Right forelimb (tissue), 1 donor: ENCODE data around the gene ZMYND10.

Experiments
- DNase-seq: peaks from one replicate; pipeline ENCODE4 v3.0.0-alpha.2; 2018

The ZMYND10 gene

DNA sequence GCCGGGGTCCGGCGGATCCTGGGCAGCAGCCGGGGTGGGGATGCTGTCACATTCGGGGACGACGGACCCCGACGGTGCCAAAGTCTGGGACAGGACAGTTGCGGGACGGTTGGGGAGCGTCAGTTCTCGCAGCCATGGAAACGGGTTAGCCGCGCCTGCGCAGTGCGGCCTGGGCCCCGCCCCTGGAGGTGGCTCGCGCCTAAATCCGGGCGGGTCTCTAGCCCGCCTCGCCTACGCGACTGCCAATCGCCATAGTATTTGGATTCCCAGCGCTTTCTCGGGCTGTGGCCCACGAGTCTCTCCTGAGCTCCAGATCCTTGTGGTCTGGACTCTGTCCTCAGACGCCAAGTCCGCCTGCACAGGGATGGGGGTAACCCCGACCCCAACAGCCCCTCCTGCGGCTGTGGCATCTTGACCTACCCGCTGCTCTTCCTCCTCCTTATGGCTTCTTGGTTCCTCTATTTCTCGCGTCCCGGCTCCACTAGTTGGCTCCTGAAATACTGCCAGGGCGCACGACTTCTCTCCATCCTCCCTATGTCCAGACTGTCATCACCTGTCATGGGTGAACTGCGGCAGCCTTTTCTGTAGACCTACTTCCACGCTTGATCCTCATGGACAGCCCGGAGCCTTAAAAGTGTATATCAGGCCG lies at the start of gene ZMYND10:
TSS of gene ZMYND10 (minus strand) at position 147 of the 649 bp plus-strand sequence. CDS start 153 bp downstream, outside the sequence.
- DNase-seq: peak; percentile 76

DNA sequence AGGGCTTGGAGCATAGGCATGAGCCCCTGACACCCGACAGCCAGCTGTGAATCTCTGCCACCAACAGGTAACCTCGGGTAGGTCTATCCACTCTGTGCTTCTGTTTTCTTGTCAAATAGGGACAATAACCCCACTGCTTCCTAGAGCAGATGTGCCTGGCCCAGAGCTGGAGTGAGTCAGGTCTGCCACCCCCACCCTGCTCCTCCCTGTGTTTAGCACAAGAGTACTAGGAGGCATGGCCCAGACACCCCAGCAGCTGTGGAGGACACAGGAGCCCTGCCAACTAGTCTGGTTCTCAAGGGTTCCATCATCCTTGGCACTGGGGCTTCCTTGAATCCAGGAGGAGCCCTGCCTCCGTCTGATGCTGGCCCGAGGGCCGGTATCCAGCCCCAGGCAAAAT lies 47.5 kb upstream of the ZMYND10 start:
- no peak for DNase-seq

DNA sequence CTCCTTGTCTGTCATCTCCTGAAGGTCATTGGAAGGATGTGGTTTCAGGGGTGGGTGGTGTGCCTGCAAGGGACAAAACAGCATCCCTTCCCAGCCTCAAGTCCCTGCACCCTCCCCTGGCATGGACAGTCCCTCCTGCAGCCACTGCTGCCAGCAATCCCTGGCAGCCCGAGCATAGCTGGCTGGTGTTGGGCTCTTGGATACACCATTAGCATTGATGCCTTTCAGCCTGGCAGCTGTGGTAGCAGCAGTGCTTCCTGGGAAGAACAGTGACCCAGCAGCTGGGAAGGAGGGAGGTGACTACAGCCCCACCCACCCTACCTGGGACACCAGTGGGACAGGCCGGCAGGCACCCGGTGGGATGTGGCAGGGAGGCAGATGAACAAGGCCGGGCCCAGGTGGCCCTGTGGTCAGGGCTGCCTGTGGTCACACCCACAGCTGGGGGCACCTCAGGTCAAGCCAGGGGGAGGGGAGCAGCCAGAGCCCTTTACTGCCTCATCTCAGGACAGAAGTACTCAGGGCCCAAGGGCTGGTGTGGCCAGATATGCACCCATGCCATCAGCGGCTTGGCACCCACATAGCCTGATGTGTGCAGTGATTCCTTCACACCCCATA lies 46.7 kb upstream of the ZMYND10 start:
- no peak for DNase-seq

DNA sequence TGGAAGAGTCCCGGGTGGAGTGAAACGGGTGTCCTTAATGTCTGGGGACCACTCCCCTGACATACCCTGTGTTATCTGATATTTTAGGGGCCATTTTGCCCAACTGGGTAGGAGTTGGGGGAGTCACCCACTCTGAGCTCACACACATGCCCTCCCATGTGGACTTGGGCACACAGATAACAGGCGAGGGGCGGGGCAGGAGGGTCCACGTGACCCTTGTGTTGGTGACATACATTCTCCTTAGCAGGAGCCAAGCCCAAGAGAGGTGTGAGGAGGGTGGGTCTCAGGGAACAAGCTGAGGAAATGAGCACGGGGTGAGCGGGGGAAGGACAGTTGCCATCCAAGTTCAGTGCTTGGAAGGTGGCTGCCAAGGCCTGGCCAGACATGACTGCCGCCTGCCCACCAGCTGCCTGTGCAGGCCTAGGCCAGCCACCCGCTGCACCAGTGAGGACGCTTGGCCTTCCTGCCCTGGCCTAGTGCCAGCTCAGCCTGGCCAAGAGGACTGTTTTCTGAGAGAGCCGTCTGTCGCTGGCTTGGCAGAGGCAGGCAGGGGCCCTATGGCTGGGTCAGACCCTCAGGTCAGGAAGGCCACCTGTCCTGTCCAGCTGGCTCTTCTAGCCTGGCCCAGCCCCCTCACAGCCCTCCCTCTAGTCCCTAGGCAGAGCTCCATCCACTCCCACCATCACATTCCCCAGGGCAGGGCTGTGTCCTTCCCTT lies 45.1 kb upstream of the ZMYND10 start:
- DNase-seq: peak; percentile 69

DNA sequence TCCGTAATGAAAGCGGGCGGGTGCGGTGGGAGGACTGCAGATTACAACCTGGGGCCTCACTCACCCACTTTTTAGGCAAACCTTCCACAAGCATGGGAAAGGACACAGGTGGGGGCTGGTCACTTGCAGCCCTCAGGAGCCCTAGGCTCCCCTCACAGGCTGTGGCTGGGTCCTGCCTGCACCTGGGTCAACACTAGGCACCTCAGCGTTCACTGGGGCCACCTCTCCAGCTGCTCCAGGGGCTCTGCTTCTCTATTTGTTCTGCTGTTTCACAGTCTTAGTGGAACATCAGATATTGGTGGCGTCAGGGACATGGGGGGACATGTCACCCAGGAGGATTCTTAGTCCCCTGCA lies 43.9 kb upstream of the ZMYND10 start:
- DNase-seq: no peak

DNA sequence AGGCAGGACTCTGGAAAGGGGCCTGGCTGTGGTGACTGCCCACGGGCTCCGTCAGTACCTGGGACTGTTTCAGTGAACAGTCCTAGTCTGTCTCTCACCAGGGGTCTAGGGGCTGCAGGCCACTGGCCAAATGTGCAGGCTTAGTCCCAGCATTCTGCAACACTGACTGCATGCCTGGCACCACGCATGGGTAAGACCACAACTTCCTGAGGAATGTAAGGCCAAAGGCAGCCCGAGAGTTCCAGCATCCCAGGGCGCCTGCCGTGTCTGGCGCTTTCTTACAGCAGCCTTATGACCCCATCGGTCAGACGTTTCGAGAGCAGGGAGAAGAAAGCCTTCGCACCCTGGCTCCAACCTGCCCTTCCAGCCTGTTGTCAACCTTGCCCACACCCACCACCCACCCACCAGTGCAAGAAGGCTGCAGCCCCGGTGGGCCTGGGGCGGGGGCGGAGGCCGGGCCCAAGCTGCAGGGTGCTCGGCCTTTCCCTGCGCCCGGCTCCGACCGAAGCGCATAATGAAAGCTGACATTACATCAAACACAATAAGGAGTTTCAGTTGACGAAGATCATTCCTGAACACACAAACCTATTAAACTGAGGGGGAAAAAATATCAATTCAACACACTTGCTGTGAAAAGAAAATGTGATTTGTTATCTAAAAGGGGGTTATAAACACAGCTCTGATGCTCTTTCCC lies 43.3 kb upstream of the ZMYND10 start:
- no peak for DNase-seq

DNA sequence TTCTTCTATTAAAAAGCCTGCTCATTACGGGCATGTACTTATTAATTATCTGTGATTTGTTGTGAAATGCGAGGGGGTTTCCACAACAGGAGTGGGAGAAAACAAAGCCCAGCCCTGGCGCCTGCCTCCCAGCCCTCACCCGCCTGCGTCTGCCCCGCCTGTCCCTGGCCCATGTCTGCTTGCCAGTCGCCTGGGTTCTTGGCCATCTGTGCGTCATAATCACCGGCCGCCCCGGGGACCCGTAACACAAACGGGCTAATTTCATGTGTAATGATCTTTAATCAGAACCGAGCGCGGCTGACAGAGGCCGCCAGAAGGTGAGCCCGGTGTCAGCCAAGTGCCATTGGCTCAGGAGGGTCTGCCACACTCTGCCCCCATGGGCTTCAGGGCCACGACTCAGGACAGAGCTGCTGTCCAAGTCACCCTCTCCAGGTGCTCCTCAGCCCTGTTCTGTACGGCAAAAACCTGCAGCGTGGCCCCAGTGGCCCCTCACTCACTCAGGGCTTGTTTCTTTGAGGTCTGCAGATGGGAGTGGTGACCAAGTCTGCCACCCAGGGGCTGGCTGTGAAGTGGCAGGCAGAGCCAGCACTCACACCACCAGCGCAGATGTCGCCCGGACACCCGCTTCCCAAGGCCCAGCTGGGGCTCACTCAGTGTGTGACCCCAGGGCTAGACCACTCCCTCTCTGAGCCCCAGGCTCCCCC lies 42.6 kb upstream of the ZMYND10 start:
- DNase-seq: no peak

DNA sequence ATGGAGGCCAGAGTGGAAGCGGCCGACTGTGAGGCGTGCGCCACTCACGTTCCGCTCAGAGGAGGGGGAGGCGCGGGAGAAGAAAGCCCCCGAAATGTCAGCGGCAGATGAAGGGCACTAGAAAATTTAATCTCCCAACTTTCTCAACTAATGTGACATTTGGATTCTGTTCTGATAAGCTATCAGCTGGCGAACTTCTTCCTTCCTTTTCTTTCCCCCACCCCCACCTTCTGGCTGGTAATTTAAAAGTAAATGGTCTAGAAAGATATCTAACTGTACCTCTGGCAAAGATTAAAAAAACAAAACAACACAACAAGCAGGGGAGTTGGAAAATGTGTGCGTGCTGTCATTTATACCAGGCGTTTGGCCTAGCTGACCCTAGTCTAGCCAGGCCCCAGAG lies 40.2 kb upstream of the ZMYND10 start:
- DNase-seq: no peak

DNA sequence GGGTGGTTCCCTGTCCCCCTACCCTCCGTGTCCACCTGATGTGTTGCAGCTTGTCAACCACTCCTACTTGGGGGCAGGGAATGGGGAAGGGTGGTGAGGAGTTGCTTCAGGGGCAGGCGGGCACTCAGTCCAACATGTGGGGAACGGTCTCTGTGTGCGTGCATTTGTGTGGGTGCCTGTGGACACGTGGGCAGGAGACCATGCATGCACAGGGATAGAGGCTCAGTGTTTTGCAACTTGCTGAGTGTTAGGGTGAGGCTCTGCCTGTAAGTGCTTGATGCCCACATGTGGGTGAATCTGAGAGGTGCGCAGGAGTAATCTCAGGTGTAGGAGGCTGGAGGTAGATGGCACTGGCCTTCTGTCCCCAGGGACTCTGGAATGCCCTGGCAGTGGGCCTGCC lies 38.2 kb upstream of the ZMYND10 start:
- no peak for DNase-seq

DNA sequence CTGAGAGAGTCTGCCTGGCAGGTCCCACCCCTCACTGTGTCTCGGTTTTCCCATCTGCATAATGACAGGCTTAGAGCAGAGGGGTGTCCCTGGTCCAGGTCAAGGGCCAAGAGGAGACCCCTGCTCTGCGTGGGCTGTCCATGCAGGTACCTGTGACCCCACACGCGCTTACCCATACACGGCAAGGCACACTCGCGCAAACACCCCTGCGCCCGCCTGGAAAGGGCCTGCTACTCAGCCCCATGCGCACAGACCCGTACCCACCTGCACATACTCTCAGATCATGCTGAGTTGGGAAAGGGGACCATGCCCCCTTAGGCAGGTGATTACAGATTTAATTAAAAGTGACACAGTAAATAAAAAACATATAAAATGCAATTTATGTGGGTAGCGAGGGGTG lies 37.2 kb upstream of the ZMYND10 start:
- no peak for DNase-seq

DNA sequence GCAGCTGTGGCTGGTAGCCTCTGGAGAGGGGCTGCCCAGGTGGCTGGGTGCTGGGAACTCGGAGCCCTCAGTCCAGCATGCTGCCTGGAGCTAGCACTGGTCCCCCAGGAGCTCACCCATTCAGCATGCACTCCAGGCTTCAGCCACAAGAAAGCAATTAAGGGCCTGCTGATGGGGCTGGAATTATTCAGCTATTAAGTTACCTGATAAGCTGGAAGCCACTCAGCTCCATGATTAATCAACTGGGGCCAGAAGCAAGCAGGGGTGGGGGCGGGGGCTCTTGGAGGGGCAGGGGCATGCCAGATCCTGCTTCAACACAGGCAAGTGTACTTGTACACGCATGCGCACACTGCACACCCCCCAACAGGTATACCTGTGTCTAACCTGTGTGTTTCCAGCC lies 35.9 kb upstream of the ZMYND10 start:
- DNase-seq: no peak

DNA sequence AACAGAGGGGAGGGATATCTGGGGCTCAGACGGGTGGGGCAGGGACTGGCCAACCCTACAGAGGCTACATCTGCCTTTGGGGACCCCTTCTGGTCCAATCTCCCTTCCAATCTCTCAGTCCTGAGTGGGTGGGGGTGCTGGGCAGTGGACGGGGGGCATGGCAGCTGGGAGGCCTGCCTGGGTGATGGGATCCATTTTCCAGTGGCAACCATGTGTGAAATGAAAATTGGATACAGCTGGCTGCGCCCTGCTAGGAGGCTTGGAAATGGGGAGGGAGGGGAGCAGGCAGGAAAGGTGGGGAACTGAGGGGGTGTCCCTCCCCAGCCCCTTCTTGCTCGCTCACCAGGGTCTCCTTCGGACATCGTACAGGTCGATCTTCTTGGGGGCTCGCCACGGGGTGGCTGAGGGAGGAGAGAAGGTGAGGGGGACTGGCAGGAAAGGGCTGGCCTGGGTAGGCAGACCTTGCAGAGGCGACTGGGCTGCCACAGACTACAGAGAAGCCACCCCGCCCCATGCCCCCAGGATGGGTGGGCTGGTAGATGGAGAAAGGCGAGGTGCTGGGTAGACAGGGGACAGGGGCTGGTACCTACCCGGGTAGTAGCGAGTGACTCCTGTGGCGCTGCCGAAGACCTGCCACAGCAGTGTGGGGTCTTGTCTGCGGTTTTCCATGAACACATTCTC lies 35.0 kb upstream of the ZMYND10 start:
- no peak for DNase-seq

DNA sequence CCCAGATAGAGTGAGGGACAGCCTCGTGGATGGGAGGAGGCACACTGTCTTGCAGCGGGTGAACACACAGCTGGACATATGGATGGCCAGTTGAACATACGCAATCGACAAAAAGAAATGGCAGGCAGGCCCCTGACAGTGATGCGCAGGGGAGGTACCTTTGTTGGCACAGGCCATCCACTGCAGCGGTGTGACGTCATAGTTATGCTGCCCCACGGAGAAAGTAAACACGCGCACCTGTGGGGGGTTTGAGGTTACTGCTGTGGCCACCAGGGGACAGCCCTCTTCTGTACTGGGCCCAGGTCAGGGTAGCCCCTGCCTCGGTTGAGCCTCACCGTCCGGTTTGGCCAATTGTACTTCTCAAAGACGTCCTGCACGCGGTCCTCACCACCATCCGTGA lies 33.2 kb upstream of the ZMYND10 start:
- DNase-seq: no peak

DNA sequence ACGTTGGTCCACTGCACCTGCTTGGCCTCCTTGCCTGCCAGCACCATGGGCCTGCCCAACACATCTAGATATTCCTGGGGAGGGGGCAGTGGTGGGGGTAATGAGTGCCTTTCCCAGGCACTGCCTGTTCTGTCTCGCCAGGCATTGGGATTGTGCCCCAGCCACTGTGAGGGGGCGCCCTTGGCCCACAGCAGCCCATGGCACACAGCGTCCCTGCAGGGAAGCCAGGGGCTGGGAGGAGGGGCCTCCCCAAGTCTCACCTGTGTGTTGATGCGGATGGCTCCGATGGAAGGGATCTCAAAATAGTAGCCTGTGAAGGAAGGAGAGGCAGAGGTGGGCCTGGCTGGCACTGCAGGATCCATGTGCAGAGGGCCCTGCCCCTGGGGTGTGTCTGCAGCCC lies 32.5 kb upstream of the ZMYND10 start:
- no peak for DNase-seq

DNA sequence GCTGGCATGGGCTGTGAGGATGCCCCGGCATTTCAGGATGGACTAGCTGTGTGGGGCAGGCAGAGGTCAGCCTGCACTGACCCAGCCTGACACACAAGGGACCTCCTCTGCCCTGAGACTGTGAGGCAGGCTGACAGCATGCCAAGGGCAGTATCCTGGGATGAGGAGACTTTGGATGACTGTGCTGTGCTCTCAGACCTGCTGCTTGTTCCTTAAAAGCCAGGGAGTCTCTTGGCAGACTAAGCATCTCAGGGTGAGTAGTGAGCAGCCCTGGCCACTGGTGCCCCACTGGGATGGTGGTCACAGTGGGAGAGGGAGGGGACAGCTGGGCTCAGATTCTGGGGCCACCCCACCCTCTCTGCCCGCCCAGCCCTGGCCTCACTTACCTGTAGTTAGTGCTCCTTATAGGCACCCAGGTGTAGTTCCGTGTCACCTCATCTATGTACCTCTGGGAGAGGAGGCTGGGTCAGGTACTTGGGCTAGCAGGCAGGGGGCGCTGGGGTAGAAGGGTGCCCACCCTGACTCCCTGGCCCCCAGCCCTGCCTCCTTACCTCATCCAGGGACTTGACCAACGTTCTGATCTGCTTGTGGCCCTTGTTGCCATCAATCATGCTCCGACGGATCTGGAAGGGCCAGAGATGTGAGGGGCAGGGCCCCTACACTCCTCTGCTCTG lies 29.9 kb upstream of the ZMYND10 start:
- no peak for DNase-seq

DNA sequence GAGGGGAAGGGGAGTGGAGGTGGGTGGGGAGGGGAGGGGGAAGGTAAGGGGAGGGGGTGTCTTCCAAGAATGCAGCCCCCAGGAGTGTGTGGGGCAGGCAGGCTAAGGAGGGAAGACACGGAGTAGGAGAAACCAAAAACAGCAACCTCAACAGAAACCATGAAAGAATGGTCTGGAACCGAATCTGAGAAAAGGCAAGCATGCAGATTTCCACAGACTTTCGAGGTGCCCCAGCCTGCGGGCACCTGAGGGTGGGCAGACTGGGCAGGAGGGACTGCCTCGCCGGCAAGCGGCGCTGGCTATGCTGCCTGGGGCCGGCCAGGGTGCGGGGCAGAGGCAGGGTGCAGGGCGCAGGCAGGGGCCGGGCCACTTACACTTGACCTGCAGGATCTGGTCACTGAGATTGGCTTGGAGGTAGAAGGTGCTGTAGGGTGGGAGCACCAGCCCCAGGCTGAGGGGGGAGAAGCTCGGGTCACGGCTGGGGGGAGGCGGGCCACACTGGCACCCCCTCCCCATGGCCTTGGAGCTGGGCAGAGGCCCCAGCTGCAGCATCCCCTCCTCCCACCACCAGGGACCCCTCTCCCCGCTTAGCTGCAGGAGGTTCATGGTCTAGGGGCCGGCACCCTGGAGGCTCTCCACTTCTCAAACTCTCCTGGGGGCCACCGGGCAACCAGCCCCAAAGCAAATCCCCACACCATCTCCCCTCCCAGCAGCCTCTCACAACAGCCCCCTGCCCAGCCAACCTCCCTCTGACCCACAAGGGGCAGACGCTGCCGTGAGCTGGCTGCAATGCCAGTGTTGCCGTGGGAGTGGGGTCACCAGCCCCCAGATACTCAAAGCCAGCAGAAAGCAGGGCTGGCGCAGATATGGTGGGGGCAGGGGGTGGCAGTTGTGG lies 29.1 kb upstream of the ZMYND10 start:
- no peak for DNase-seq

DNA sequence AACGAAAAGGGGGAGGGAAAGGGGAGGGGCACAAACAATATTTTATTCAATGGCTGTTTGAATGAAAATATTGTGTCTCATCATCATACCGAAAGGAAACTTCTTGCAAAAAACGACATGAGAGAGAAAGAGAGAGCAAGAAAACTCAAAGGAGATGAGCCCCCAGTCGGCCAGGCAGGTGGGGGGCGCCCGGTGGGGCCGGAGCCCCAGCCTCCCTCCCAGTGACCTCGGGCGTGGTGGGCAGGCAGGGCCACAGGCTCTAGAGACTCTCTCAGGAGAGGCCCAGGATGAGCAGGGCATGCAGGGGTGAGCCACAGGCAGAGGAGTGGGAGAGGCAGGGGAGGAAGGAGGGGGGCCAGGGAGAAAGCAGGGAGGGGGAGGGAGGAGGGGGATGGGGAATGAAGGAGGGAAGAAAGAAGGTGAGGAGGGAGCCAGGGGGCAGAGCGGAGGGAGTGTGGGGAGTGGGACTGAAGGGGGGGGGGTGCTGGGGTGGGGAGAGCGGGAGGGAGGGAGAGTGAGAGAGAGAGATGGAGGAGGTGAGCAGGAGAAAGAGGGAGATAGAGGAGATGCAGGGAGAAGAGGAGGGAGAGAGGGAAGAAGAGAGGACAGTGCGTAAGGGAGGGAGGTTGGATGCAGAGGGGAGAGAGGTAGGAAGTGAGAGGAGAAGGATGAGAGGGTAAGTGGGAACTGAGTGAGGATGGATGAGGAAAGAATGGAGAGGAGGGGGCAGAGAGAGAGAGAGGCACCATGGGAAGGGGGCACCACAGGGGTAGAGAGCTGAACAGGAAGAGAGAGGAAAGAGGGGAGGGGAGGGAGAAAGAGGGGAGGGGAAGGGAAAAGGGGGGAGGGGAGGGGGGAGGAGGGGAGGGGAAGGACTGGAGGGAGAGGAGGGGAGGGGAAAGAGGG lies 27.9 kb upstream of the ZMYND10 start:
- no peak for DNase-seq

DNA sequence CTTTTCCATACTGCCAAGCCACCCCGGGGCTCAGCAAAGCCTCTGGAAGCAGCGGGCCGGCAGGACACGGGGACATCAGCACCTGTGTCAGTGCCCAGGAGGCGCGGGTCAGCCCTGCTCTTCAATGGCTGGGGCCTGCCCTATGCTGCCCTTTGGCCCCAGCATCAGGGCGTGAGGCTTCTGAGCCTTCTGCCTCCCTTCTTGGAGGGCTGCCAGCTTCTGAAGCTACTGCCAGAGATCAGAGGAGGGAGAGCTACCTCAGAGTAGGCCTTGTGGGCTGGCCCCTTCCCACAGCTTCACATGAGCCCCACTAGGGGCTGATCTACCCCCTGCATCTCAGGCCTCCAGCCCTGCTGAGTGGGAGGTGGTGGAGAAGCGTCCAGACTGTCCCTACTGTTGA lies 26.8 kb upstream of the ZMYND10 start:
- DNase-seq: no peak

DNA sequence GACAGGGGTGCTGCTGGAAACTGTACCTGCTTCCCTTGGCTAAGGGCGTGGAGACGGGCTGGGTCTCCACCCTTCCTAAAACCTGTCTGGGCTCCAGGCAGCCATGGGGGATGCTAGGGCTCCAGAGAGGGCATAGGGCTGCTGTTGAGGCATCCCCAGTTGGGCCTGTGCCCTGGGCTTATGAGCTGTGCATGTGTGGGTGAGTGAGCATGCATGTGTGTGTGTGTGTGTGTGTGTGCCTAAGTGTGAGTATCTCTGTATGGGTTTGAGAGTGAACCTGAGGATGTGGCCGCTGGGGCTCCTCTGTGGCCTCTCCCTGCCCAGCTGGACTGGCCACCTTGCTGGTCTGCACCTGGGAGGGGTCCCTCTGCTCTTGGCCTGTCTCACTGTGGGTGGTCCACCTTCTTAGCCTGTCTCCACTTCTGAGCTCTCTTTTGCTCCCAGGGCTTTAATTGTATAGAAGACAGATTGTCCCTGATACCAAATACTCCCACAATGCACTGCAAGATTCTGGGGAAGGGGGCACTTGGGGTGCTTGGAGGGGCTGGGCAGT lies 25.7 kb upstream of the ZMYND10 start:
- no peak for DNase-seq
